Cortex of kidney (tissue), 1 donor: ENCODE data around the gene PECR.

Source experiments
- DNase-seq: peaks from one replicate; lab custom pipeline; 2025; lab: John Stamatoyannopoulos, UW

Gene PECR

DNA sequence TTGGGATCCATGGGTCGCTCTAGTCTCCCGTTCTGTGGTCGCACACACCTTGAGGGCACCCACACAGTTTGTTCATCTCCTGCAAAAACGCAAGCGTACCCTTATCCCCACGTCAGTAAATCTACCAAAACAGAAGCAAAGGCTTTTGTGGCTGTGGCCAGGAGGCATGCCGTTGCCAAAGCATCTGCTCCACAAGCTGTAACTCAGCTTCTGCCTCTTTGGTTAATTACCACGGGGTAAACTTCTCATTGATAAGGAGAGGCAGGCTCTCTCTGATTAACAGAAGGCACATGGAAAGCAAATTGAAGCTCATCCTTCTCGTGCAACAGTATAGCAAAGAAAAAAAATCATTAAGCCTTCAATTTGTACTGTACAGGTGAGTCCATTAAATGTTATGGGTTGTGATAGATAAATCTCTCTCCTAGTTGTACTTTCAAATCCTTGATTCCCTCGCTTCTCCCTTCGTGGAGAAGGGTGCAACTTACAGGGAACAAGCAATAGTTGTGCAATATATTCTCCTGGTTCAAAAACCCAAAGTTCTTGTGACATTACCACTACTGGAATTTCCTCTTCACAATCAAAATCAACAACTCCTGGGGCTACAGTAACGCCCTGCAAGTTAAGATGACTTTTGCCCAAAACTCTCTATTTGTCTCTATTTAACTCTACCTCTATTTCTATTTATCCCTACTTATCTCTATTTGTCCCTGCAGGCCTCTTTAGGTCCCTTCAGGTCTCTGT lies 10.3 kb downstream of the PECR start:
- DNase-seq: no peak

DNA sequence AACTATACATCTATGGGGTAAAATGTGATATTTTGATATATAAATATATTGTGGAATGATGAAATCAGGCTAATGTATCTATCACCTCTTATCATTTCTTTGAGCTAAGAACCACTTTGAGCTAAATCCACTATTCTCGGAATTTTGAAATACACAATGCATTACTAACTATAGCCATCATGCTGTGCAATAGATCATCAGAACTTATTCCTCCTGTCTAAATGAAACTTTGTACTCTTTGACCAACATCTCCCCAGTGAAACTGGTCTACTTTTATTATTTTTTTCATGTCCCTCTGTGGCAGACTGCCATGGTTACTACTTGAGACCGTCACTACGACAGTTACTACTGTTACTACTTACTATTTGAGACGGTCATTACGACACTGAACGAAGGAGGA lies 11.4 kb downstream of the PECR start:
- no peak for DNase-seq

DNA sequence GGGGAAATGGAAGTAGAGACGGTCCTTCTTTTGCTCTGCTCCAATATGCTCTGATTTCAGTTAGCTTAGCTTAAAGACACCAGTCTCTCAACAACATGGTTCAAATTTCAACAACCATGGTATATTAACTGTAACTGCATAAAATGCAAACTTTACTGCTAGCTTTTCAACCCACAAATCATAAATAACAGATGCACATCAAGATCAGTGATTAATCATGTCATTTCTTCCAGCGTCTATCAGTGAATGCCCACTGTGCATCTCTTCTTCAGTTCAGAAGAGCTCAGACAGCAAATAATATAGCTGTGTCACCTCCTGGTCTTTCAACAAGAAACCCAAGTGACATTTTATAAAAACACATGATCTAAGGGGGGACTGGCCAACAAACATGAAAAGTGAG lies 12.6 kb downstream of the PECR start:
- DNase-seq: no peak

DNA sequence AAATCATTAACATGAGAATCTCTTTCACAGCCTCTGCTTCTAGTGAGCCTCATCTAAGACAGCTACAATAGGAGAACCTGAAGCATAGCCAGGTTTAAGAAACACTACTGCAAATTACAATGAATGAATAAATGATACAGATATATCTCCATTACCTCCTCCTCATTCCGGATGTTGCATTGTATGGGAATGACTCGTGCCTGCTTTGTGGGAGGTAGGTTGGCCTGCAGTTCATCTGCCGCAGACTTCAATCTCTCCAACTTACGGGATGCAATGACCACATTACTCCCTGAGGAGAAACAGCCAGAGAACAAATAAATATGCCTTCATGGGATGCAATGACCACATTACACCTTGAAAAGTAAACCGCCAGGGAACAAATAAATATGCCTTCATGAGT lies 15.4 kb downstream of the PECR start:
- no peak for DNase-seq

DNA sequence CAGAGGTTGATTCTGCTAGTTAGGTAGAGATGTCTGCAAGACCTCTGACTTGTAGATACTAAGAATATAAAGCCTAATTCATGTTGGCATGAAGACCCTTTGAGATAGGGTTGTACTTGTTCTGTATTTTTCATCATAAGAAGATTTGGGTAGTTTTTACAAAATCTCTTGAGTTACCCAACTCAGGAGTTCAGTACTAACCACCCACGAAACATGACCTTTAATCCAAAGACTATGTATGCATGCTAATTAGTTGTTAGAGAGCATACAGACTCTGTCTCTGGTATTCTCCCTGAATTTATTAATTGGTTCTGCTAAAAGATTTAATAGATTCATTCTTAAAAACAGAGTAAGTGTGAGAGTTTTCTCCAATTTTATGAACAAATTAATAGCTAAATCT lies 16.9 kb downstream of the PECR start:
- DNase-seq: no peak

DNA sequence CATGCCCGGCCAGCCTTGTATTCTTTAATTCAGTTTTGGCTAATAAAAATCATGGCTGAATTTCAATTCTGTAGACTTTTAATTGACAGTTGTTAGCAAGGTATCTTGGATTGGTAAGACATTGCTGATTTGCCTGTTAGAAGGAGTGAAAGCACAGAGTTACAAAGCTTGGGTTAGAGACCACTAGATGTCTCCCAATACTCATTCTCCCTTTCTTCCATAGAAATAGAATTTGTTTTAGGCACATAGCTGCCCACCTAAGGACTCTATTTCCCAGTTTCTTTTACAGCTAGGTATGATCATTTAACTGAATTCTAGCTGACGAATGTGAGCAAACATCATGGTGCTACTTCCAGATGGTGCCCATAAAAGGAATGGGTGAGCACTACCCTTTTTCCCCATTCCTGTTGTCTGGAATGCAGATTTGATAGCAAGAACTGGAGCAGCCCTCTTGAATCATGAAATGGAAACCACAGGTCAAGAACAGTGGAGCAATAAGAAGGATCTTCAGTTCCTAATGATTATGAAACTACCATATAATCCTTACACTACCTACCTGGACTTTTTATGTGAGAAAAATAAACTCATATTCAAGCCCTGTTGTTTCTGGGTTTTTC lies 17.5 kb downstream of the PECR start:
- no peak for DNase-seq

DNA sequence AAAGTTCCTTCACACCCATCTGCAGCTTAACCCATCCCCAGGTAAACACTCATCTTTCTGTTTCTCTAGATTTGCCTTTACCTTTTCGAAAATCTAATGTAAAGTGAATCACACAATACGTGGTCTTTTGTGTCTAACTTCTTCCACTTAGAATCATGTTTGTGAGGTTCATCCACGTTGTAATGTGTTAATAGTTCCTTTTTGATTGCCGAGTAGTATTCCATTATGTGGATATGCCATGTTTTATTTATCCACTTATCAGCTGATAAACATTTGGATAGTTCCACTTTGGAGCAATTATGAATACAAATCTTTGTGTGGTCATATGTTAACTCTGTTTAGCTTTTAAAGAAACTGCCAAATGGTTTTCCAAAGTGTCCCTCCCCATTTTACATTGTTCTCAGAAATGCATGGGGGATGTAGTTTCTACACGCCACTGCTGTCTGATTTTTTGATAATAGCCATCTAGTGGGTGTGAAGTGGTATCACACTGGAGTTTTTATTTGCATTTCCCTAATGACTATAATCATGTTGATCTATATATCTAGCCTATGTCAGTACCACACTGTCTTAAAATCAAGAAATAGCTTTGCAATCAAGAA lies 22.3 kb downstream of the PECR start:
- no peak for DNase-seq

DNA sequence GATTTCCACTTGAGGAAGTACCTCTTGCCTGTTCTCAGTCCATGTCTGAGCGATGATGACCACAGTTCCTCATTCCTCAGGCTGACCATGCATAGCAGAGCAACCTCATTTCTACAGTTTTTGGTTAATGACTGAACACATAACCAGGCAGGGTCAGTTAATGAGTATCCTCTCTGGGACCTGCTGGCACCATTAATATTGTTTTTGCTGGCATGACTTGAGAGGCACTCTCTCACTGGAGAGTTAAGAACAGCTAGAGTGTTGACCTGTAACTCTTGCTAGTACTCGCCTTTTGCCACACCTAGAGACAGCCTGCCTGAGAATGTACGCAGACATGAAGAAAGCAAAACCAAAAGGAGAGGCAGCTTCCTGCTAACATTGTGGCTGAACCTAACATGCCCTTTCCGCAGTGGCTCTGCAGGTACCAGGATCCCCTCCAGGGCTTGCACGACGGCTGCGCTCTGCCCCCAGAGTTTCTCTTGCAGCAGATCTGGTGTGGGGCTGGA lies 23.9 kb downstream of the PECR start:
- no peak for DNase-seq

DNA sequence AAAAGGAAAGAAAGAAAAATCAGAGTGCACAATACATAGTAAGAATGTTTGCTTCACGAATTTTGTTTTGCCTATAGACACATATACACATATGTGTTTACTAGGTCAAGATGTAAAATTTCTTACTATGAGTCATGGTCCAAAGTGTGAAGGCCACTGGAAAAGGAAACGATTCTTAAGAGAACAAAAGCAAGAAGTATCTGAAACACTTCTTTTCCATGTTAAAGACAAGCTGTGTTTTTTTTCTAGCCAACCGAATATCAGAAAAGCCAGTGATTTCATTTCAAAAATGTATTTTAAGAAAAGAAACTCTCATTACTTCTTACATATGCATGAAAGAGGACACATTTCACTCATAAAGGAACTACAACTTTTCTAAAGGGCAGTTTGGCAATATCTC lies 24.9 kb downstream of the PECR start:
- no peak for DNase-seq

DNA sequence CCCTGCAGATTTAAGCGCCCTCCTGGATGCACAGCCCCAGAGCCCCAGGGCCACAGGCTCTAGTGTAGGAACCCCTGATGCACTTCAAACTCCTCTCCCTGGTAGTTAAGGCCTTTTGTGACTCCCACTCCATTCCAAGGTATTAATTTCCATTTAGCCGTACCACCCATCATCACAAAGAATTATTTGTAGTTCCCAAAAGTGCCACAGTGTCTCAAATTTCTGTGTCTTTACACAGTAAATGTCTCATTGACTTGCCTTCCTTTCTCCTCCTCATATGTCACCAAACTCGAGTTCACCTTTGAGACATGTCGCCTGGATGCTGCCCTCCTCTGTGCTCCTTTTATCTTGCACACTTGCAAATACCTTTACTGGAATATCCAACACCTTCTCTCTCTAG lies 25.9 kb downstream of the PECR start:
- no peak for DNase-seq

DNA sequence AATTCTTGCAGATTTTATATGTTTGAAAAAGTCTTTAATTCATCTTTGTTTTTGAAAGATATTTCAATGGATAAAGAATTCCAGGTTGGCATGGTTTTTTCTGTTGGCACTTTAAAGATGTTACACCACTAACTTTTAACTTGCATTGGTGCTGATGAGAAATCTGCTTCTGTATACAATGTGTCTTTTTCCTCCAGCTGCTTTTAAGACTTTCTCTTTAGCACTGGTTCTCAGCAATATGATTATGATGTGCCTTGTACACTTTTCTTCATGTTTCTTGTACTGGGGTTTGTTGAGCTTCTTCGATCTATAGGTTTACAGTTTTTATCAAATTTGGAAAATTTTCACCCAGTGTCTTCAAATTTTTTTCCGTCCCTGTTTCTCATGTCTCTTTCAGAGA lies 29.2 kb downstream of the PECR start:
- no peak for DNase-seq

DNA sequence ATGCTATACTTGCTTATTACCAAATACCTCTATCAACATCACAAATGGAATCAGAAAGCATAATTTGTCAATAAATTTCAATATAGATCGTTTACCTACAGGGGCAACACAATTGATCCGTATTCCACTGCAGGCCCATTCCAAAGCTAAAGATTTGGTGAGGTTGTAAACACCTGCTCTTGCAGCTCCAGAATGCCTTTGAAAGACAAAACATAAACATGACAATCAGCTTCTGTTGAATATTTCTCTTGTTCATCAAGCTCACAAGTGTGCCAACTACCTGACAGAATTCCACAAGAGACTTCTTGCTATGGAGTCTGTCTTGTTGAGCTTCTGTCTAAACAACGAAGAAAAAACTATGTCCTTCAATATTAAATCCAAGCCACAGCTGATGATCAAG lies 30.3 kb downstream of the PECR start:
- no peak for DNase-seq

DNA sequence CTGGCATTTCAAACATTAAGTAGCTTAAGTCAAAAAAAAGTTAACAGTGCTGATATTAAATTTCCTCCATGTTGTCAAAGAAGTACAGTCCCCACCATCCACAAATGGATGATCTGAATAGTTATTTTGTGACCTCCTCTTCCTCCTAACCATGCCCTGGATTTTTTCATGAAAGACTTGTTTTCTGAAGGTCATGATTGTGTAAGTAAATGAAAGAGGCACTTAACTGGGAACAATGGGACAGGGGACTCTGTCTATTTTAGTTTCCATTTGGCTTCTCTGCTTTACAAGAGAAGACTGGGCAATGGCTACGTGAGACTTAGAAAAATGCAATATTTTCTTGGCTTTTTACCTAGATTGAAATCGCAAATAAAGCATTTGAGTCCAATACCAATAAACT lies 32.2 kb downstream of the PECR start:
- no peak for DNase-seq

DNA sequence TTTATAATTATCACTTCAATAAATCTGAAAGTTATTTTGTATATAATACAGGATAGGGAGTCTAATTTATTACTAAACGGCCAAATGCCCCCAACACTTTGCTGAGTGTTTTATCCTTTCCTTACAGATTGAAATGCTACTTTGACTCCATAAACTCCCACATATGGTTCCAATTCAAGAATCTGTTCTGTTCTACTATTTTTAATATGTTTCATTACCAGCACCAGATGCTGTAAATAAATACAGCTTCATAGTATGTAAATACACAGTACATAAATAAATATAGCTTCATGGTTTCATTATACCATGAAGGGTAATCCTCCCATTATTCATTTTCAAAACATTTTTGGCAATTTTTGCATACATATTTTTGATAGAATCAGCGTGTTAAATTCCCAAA lies 34.2 kb downstream of the PECR start:
- no peak for DNase-seq

DNA sequence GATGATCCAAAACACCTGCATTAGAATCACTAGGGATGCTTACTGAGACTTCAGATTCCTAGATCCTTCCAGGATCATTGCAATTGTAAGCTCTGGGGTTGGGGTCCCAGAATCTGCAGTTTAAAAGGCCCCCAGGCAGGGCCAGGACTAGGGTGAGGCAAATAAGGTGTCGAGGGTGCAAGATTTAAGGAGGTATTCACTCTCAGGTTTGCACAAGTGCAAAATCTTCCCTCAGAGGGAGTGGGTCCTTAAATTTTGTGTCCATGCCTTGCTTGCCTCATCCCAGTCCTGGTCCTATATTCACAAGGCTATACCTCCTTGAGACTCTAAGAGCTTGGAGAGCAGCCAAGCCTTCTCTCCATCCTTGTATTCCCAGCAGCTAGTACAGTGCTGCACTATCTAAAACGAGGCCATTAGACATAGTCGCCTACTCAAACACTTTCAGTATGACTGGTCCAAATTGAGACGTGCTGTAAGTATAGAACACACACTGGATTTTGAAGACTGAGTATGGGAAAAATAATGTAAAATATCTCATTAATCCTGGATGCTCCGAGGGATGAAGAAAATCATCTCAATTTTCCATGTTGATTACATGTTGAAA lies 36.6 kb downstream of the PECR start:
- no peak for DNase-seq

DNA sequence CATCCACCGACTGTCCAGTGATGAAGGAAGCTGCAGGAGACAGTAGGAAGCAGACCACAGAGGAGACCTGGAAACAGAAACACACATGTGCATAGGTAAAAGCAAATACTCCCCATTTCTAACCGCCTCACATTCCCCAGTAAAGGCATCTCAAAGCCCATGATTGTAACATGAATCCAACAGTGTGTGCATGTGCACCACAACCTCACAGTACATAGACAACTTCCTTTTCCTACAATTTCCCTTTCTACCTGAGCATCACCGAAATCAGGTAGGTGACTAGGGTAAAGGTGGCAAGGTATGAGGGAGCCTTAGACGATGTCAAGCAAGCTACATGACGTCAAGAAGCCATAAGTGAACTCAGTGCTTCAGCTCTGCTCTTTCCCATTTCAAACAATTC lies 37.7 kb downstream of the PECR start:
- no peak for DNase-seq

DNA sequence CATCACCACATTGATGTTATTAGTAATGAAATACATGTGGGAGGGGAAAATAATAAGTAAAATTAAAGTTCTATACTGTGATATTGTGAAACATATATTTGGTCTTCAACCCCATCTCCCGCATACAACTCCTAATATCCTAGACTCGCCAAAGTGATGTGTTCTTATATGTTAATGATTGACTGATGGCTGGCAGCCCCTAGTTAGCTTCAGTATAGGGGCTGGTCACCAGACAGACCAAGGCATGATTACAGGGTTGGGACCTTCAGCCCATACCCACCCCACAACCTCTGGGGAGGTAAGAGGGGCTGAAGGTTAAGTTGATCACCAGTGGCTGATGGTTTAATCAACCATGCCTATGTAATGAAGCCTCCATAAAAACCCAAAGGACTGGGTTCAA lies 40.2 kb downstream of the PECR start:
- DNase-seq: no peak

DNA sequence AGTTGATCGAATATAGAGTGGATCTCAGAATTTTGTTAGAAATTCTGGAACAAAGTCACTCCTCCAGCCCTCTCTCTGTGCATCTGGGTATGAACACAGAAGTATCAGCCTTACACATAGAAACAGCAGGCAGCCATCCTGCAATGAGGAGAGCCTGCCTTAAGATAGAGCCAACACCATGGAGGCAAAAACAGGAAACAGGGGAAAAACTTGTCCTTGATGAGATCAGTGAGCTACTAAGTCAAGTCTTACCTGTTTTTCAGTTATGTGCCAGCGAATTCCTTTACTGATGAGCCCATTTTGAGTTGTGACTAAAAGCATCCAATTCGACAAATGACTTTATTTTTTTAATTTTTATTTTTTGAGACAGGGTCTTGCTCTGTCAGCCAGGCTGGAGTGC lies 41.7 kb downstream of the PECR start:
- DNase-seq: no peak

DNA sequence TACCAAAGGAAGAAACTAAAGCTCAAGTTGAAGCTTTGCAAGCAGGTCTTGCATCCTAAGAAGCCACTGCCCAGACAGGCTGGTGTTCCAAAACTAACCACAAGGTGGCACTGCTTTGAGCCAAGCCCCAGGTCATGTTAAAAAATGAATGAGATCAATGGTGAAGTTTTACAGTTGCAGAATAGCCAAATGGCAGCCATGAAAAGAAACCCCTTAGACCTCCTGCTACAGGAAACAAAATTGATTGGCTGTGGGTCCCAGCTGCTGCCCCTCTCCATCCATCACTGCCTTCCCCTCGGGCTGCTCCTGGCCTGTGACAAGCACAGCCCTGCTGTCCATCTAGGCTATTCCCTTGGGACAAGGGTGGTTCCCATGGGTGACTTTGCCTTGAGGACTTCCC lies 47.5 kb downstream of the PECR start:
- no peak for DNase-seq

DNA sequence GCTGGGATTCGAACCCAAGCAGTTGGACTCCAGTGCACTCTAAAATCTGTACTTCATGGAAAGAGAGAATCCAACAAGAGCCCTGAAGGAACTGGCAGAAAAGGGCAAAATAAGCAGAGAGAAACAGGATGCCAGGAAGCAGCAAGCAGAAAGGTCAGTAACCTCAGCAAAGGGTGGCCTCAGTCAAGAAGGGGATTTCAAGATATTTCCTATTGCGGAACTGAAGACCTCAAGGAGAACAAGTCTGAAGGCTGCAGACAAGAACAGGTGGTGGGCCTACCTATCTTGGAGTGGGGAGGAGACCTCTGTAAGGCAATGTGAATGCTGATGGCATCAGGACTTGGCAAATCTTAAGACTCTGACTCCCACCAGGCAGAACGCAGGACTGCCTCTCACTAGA lies 48.2 kb downstream of the PECR start:
- DNase-seq: no peak

DNA sequence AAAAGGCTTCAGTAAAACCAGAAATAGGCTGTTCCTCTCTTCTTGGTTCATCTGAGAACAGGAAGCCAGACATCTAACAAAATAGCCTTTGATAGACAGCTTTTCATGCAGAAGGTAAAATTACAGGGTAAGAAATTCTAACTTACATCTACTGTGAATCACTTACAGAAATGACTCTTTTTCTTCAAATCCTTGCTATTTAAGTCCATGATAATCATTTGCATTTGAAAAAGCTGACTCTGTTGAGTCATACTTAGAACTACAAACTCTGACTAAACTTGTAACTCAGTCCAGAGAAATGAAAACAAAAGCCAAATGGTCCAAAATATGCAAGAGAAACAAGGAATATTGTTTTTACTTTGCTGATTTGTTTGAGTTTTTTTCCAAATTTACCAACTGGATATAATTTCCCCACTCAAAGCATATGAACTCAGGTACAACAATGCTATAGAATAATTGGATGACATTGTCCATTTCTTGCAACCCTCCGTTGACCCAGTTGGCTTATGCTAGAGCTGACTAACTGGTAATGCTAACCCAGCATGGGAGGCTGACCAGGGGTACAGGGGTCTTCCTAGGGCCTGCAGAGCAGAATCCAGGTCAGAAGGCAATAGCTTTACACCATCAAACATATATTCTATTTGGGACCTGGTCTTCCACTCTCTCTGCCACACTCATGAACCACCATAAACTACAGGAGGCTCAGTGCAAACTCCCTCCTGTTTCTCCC lies 49.5 kb downstream of the PECR start:
- DNase-seq: no peak

DNA sequence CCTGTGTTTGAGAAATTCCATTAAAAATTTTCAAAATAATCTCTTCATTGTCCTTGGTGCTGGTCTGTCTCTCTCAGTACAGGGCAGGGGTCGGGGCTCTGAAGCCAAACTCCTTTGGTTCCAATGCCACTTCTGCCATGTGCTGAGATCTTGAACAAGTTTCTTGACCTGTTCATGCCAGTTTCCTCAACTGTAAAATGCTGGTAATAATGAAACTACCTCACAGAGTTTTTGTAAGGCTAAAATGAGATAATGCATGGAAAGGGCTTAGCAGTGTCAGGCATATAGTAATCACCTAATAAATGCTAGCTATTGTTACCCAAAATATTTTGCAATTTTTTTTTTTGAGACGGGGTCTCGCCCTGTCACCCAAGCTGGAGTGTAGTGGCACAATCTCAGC lies 51.4 kb downstream of the PECR start:
- no peak for DNase-seq
